Thyroid gland (tissue), 4 donors: ENCODE measurements around the gene TCP11.

Experiments
- POLR2A ChIP-seq, 2 donors: fragments of 450-650 bp; IDR thresholded peaks; one replicate each; pipeline ENCODE4 v1.6.1; 2017; ENCODE audit warnings: antibody characterized with exemption in 2 of 2, mild to moderate bottlenecking in 2 of 2, moderate library complexity in 1 of 2
- TF ChIP-seq, protein P1 (sequence below), 6 experiments: fragments of 200-600 bp in 3 of 6; fragments of 450-650 bp in 3 of 6; sonication (generic) in 3 of 6; IDR thresholded peaks; one replicate each; pipeline ENCODE4 v1.5.1; 2016 to 2019; ENCODE audit warnings: antibody characterized with exemption in 6 of 6, mild to moderate bottlenecking in 2 of 6, inconsistent platforms in 1 of 6, moderate library complexity in 1 of 6

DNA sequence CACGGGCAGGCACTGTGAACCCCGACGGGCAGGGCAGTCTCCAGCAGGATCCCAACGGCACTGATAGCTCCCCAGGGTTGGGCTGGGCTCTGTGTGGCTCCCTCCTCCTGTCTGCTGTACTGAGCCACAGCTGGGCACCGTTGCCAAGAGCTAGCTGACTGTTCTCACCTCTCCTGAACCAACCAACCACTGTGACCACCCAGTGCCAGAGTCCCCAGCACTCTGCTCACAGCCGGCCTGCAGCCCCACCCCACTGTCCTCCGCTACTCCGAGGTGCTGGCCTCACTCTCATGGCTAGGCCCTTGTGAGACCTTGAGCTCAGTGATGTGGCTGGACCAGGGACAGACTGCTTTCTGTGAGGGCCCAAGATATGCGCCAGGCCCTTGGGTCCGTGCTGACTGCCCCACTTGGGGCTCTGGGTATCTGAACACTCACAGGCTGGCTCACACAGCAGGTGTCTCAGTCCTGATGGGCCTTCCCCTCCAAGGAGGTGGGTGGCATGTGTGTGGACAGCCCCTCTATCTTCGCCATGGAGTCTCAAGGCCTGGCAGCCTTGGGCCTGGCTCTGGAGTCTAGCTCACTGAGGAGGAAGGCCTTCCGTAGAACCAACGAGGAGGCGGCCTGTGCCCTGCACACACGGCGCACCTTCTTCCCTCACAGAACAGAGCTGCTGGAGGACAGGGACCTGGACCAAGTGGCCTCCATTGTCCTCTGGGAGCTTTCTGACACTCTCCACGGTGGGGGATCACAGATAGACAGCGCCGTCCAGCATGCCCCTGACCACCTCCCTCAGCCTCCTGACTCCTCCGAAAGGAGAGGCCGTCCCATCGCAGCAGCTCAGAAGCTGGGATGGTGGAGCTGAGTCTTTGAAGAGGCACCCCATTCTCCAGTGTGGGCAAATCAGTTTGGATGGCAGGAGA, 53.5 kb downstream of the TCP11 start:
- no peak for TF ChIP-seq POLR2A (IDR thresholded peaks at IDR 0.05)
- TF ChIP-seq, protein P1, sequence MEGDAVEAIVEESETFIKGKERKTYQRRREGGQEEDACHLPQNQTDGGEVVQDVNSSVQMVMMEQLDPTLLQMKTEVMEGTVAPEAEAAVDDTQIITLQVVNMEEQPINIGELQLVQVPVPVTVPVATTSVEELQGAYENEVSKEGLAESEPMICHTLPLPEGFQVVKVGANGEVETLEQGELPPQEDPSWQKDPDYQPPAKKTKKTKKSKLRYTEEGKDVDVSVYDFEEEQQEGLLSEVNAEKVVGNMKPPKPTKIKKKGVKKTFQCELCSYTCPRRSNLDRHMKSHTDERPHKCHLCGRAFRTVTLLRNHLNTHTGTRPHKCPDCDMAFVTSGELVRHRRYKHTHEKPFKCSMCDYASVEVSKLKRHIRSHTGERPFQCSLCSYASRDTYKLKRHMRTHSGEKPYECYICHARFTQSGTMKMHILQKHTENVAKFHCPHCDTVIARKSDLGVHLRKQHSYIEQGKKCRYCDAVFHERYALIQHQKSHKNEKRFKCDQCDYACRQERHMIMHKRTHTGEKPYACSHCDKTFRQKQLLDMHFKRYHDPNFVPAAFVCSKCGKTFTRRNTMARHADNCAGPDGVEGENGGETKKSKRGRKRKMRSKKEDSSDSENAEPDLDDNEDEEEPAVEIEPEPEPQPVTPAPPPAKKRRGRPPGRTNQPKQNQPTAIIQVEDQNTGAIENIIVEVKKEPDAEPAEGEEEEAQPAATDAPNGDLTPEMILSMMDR (IDR thresholded peaks at IDR 0.05) = no peak
